OCI-LY7 (cell line): Measurements from ENCODE around the gene PCNX2. TPM values are rescaled to one million over a fixed set of nuclear protein-coding genes. Genes with fewer than 3 reads are reported as not detected.

Experiments
- BruUV-seq: library from RNA; stranded (reverse); fragments of 400-500 nt; replicated peaks from 2 replicates; lab custom pipeline; 2021; lab: Mats Ljungman, UMichigan
- CTCF ChIA-PET: fragments of 300-600 bp; sonication (Branson Sonifier 250); formaldehyde crosslinking; loops from one replicate; lab custom pipeline; 2022; ENCODE audit warnings: antibody characterized with exemption; ENCODE audit not compliant: unreplicated experiment; lab: Charles Lee
- POLR2A ChIA-PET: fragments of 300-600 bp; sonication (Branson Sonifier 250); formaldehyde crosslinking; loops from one replicate; lab custom pipeline; 2022; ENCODE audit warnings: antibody characterized with exemption; lab: Charles Lee
- DNase-seq: peaks from one replicate; pipeline ENCODE4 v3.0.0-alpha.2; 2015; ENCODE audit warnings: low spot score
- H2AFZ ChIP-seq: fragments of 200-600 bp; sonication (generic), shearing (Covaris generic); 2 replicates; pipeline ENCODE4 v1.6.1; 2014; ENCODE audit warnings: mild to moderate bottlenecking, antibody characterized with exemption, low read length, moderate library complexity
- H3K27ac ChIP-seq: fragments of 200-600 bp; sonication (generic); 2 replicates; pipeline ENCODE4 v1.5.1; 2014; ENCODE audit warnings: mixed run types, low read depth, mild to moderate bottlenecking, moderate library complexity, low read length, inconsistent platforms; ENCODE audit not compliant: poor library complexity, severe bottlenecking
- H3K36me3 ChIP-seq: fragments of 200-600 bp; sonication (generic); 2 replicates; pipeline ENCODE4 v1.6.1; 2014; ENCODE audit warnings: mild to moderate bottlenecking, antibody characterized with exemption, low read length, moderate library complexity, mixed read lengths; ENCODE audit not compliant: insufficient read depth
- H3K4me1 ChIP-seq: fragments of 200-600 bp; sonication (generic); 2 replicates; pipeline ENCODE4 v1.5.1; 2014; ENCODE audit warnings: mild to moderate bottlenecking, low read length; ENCODE audit not compliant: insufficient read depth, poor library complexity, severe bottlenecking
- H3K4me2 ChIP-seq: fragments of 200-600 bp; sonication (generic); 2 replicates; pipeline ENCODE4 v1.6.1; 2014; ENCODE audit warnings: mild to moderate bottlenecking, low read length
- H3K4me3 ChIP-seq: fragments of 200-600 bp; sonication (generic); 2 replicates; pipeline ENCODE4 v1.5.1; 2014; ENCODE audit warnings: mild to moderate bottlenecking, low read depth, low read length; ENCODE audit not compliant: poor library complexity, severe bottlenecking
- H3K79me2 ChIP-seq: fragments of 200-600 bp; sonication (generic); 2 replicates; pipeline ENCODE4 v1.6.1; 2016; ENCODE audit warnings: low read depth, mild to moderate bottlenecking, low read length, moderate library complexity, mixed read lengths; ENCODE audit not compliant: insufficient read depth
- H3K9me2 ChIP-seq: fragments of 200-600 bp; sonication (generic); 2 replicates; pipeline ENCODE4 v1.6.1; 2016; ENCODE audit warnings: mild to moderate bottlenecking, low read length, mixed read lengths; ENCODE audit not compliant: insufficient read depth
- H3K9me3 ChIP-seq: fragments of 200-600 bp; sonication (generic); 2 replicates; pipeline ENCODE4 v1.6.1; 2014; ENCODE audit warnings: mild to moderate bottlenecking, mixed run types, low read length, mixed read lengths
- H4K20me1 ChIP-seq: fragments of 200-600 bp; sonication (generic); 2 replicates; pipeline ENCODE4 v1.6.1; 2014; ENCODE audit warnings: mild to moderate bottlenecking, antibody characterized with exemption, low read length, moderate library complexity, mixed read lengths; ENCODE audit not compliant: insufficient read depth
- CTCF ChIP-seq: fragments of 200-600 bp; sonication (generic); conservative IDR thresholded peaks from 2 replicates; pipeline ENCODE4 v1.5.1; 2014; ENCODE audit warnings: mild to moderate bottlenecking, antibody characterized with exemption, low read length, moderate library complexity, mixed read lengths
- EZH2phosphoT487 ChIP-seq: fragments of 200-600 bp; sonication (generic); IDR thresholded peaks from 2 replicates; pipeline ENCODE4 v1.6.1; 2018; ENCODE audit warnings: low read depth, borderline replicate concordance, mild to moderate bottlenecking, mixed run types, antibody characterized with exemption, low read length, moderate library complexity, mixed read lengths
- intact Hi-C: fragments of 100-400 bp; cut with micrococcal nuclease; formaldehyde crosslinking; loops from one replicate; pipeline ENCODE4 v1.10.0; 2022; ENCODE audit not compliant: unreplicated experiment
- total RNA-seq, 2 experiments: library from RNA; depleted of rRNA in 1 of 2; stranded (reverse); fragments of >200 nt in 1 of 2; shearing (Covaris generic) in 1 of 2; gene quantifications; 2 replicates each; pipeline ENCODE4 v1.2.3, GENCODE V29; 2014 to 2022

Gene PCNX2
- total RNA-seq, 2 experiments from 2014 or later: 17.1 to 26.9 TPM

GRCh38 chr1:232995189-232995588, 300.3 kb downstream of the PCNX2 start:
- Histone ChIP-seq H3K9me2 (no peaks in the 10 kb centered on the region), H3K9me3 (no peaks in the 10 kb centered on the region), H3K79me2 (no peaks in the 10 kb centered on the region), H3K4me1 (no peaks in the 10 kb centered on the region), H3K4me2 (no peak overlapping the region), H3K36me3 (peaks cover 21% of the 10 kb centered on the region), H2AFZ (no peak overlapping the region), H3K4me3 (no peak overlapping the region), H3K27ac (no peak overlapping the region), H4K20me1 (no peaks in the 10 kb centered on the region)
- ChIA-PET POLR2A (interaction anchor here (1.1 kb wide), 1 partner anchor 13 kb away, joined by 3 read pairs; no protein-coding TSS in a partner anchor), CTCF (no interaction called here)
- no TSS peak for BruUV-seq
- TF ChIP-seq CTCF (no peak), EZH2phosphoT487 (no peak)
- intact Hi-C loops: no loop called here
- DNase-seq: no peak

- H3K4me1 ChIP-seq: no peaks in the 10 kb centered on the region
- no peaks in the 10 kb centered on the region for H3K79me2 ChIP-seq
- H3K4me2 ChIP-seq: no peak overlapping the region
- no peak overlapping the region for H2AFZ ChIP-seq
- intact Hi-C loops: no loop called here
- no peaks in the 10 kb centered on the region for H4K20me1 ChIP-seq
- ChIA-PET CTCF (no interaction called here), POLR2A (no interaction called here)
- H3K9me2 ChIP-seq: no peaks in the 10 kb centered on the region
- H3K36me3 ChIP-seq: peaks cover 18% of the 10 kb centered on the region
- H3K9me3 ChIP-seq: no peaks in the 10 kb centered on the region
- H3K27ac ChIP-seq: no peak overlapping the region
- no TSS peak for BruUV-seq
- no peak overlapping the region for H3K4me3 ChIP-seq
- no peak for DNase-seq
- TF ChIP-seq EZH2phosphoT487: no peak
- no peak for TF ChIP-seq CTCF
These were observed 302.0 kb downstream of the PCNX2 start for GRCh38 chr1:232993555-232993954.

GRCh38 chr1:232992227-232992626, 303.3 kb downstream of the PCNX2 start:
- no TSS peak for BruUV-seq
- POLR2A ChIA-PET: no interaction called here
- CTCF ChIA-PET: no interaction called here
- Histone ChIP-seq H3K36me3 (peaks cover 10% of the 10 kb centered on the region), H3K4me3 (no peak overlapping the region), H3K27ac (no peak overlapping the region), H3K4me1 (no peaks in the 10 kb centered on the region), H3K79me2 (no peaks in the 10 kb centered on the region), H3K9me2 (no peaks in the 10 kb centered on the region), H4K20me1 (no peaks in the 10 kb centered on the region), H2AFZ (no peak overlapping the region), H3K9me3 (no peaks in the 10 kb centered on the region), H3K4me2 (no peak overlapping the region)
- DNase-seq: no peak
- TF ChIP-seq EZH2phosphoT487 (no peak), CTCF (no peak)
- intact Hi-C loops: no loop called here
